H9 (cell line): Measurements from ENCODE around the gene GSTP1. TPM values are rescaled to one million over a fixed set of nuclear protein-coding genes. Genes with fewer than 3 reads are reported as not detected.

Experiments used
- DNase-seq: peaks from one replicate; pipeline ENCODE4 v3.0.0-alpha.2; 2017
- H2AFZ ChIP-seq: one replicate; pipeline ENCODE4 v1.6.1; 2013; ENCODE audit warnings: mild to moderate bottlenecking, low read length, control low read depth, moderate library complexity
- H2AK5ac ChIP-seq: 2 replicates; pipeline ENCODE4 v1.6.1; 2013; ENCODE audit warnings: low read length, control low read depth, mixed read lengths; ENCODE audit not compliant: insufficient read length
- H2BK120ac ChIP-seq: one replicate; pipeline ENCODE4 v1.6.1; 2013; ENCODE audit warnings: low read depth, mild to moderate bottlenecking, low read length, control low read depth, inconsistent platforms; ENCODE audit not compliant: poor library complexity, severe bottlenecking
- H2BK12ac ChIP-seq: 2 replicates; pipeline ENCODE4 v1.6.1; 2013; ENCODE audit warnings: low read length, control low read depth, mixed read lengths, low read depth; ENCODE audit not compliant: insufficient read length
- H2BK15ac ChIP-seq: 2 replicates; pipeline ENCODE4 v1.6.1; 2013; ENCODE audit warnings: low read depth, low read length, control low read depth
- H2BK20ac ChIP-seq: one replicate; pipeline ENCODE4 v1.6.1; 2013; ENCODE audit warnings: low read depth, mild to moderate bottlenecking, low read length, control low read depth, inconsistent platforms; ENCODE audit not compliant: poor library complexity, severe bottlenecking
- H2BK5ac ChIP-seq: 2 replicates; pipeline ENCODE4 v1.6.1; 2013; ENCODE audit warnings: low read length, control low read depth, mixed read lengths; ENCODE audit not compliant: insufficient read length
- H3K14ac ChIP-seq: 2 replicates; pipeline ENCODE4 v1.6.1; 2013; ENCODE audit warnings: low read length, control low read depth; ENCODE audit not compliant: insufficient read depth
- H3K18ac ChIP-seq: 2 replicates; pipeline ENCODE4 v1.6.1; 2013; ENCODE audit warnings: low read depth, mild to moderate bottlenecking, mixed read lengths, low read length, control low read depth; ENCODE audit not compliant: insufficient read length
- H3K23ac ChIP-seq: 2 replicates; pipeline ENCODE4 v1.6.1; 2013; ENCODE audit warnings: low read length, control low read depth, mixed read lengths, low read depth; ENCODE audit not compliant: insufficient read length
- H3K23me2 ChIP-seq: 2 replicates; pipeline ENCODE4 v1.6.1; 2013; ENCODE audit warnings: low read depth, mild to moderate bottlenecking, mixed read lengths, low read length, control low read depth; ENCODE audit not compliant: insufficient read length, poor library complexity, severe bottlenecking
- H3K27ac ChIP-seq: 2 replicates; pipeline ENCODE4 v1.5.1; 2013; ENCODE audit warnings: low read length, control low read depth, mixed read lengths, low read depth; ENCODE audit not compliant: insufficient read length
- H3K27me3 ChIP-seq: 2 replicates; pipeline ENCODE4 v1.6.1; 2013; ENCODE audit warnings: low read length, control low read depth, inconsistent platforms; ENCODE audit not compliant: insufficient read depth
- H3K4ac ChIP-seq: 2 replicates; pipeline ENCODE4 v1.6.1; 2013; ENCODE audit warnings: low read depth, mild to moderate bottlenecking, control low read depth, inconsistent platforms, low read length, moderate library complexity
- H3K4me1 ChIP-seq: 2 replicates; pipeline ENCODE4 v1.6.1; 2013; ENCODE audit warnings: low read length, control low read depth, inconsistent platforms; ENCODE audit not compliant: insufficient read depth
- H3K4me2 ChIP-seq: 2 replicates; pipeline ENCODE4 v1.6.1; 2013; ENCODE audit warnings: low read length, control low read depth, mixed read lengths; ENCODE audit not compliant: insufficient read length, insufficient read depth
- H3K56ac ChIP-seq: 2 replicates; pipeline ENCODE4 v1.6.1; 2013; ENCODE audit warnings: low read depth, mild to moderate bottlenecking, mixed read lengths, low read length, control low read depth; ENCODE audit not compliant: insufficient read length
- H3K79me1 ChIP-seq: 2 replicates; pipeline ENCODE4 v1.6.1; 2013; ENCODE audit warnings: low read depth, mild to moderate bottlenecking, moderate library complexity, low read length, control low read depth, inconsistent platforms; ENCODE audit not compliant: insufficient read depth, poor library complexity, severe bottlenecking
- H3K79me2 ChIP-seq: 2 replicates; pipeline ENCODE4 v1.6.1; 2013; ENCODE audit warnings: low read length, control low read depth, inconsistent platforms; ENCODE audit not compliant: insufficient read depth
- H3K9ac ChIP-seq: 2 replicates; pipeline ENCODE4 v1.6.1; 2013; ENCODE audit warnings: low read length, control low read depth, mixed read lengths; ENCODE audit not compliant: insufficient read length; ENCODE audit errors: extremely low read depth
- H3K9me3 ChIP-seq: one replicate; pipeline ENCODE4 v1.6.1; 2013; ENCODE audit warnings: low read depth, low read length, inconsistent platforms; ENCODE audit not compliant: control insufficient read depth
- H3T11ph ChIP-seq: one replicate; pipeline ENCODE4 v1.6.1; 2013; ENCODE audit warnings: mild to moderate bottlenecking, low read length, control low read depth, inconsistent platforms
- H4K20me1 ChIP-seq: one replicate; pipeline ENCODE4 v1.6.1; 2013; ENCODE audit not compliant: control insufficient read depth, insufficient read length, insufficient read depth
- H4K5ac ChIP-seq: 2 replicates; pipeline ENCODE4 v1.6.1; 2013; ENCODE audit warnings: low read depth, mild to moderate bottlenecking, mixed read lengths, low read length, control low read depth; ENCODE audit not compliant: insufficient read length
- H4K8ac ChIP-seq: replicated peaks from 2 replicates; pipeline ENCODE4 v1.6.1; 2013; ENCODE audit warnings: low read length, control low read depth, mixed read lengths, low read depth; ENCODE audit not compliant: insufficient read length
- H4K91ac ChIP-seq: 2 replicates; pipeline ENCODE4 v1.6.1; 2013; ENCODE audit warnings: low read depth, mild to moderate bottlenecking, moderate library complexity, mixed read lengths, low read length, control low read depth; ENCODE audit not compliant: insufficient read length
- H3K27ac Mint-ChIP-seq, 3 experiments: 2 replicates in 2 of 3; 3 replicates in 1 of 3; pipeline ENCODE4 v1.8.0; 2020 to 2021; ENCODE audit warnings: mixed read lengths in 3 of 3, mild to moderate bottlenecking in 1 of 3, moderate library complexity in 1 of 3
- H3K27me3 Mint-ChIP-seq: 2 replicates; pipeline ENCODE4 v1.8.0; 2021; ENCODE audit warnings: low read depth, mild to moderate bottlenecking, moderate library complexity, mixed read lengths
- H3K36me3 Mint-ChIP-seq, 3 experiments: 2 replicates in 2 of 3; 3 replicates in 1 of 3; pipeline ENCODE4 v1.8.0; 2020 to 2021; ENCODE audit warnings: low read depth in 3 of 3, mixed read lengths in 3 of 3; ENCODE audit not compliant: insufficient read depth in 1 of 3
- H3K4me1 Mint-ChIP-seq, 2 experiments: 2 replicates each; pipeline ENCODE4 v1.8.0; 2020; ENCODE audit warnings: mixed read lengths in 2 of 2
- H3K4me3 Mint-ChIP-seq, 2 experiments: 2 replicates in 1 of 2; 3 replicates in 1 of 2; pipeline ENCODE4 v1.8.0; 2020 to 2021; ENCODE audit warnings: mild to moderate bottlenecking in 2 of 2, mixed read lengths in 2 of 2, moderate library complexity in 1 of 2
- H3K9me3 Mint-ChIP-seq, 2 experiments: 2 replicates in 1 of 2; 3 replicates in 1 of 2; pipeline ENCODE4 v1.8.0; 2020; ENCODE audit warnings: mild to moderate bottlenecking in 2 of 2, mixed read lengths in 2 of 2, moderate library complexity in 1 of 2
- CTCF ChIP-seq: fragments of 200-600 bp; sonication (generic); conservative IDR thresholded peaks from 3 replicates; pipeline ENCODE4 v1.8.0; 2021; ENCODE audit warnings: antibody characterized with exemption, mild to moderate bottlenecking
- WGBS: extraction: QIAGEN DNeasy Blood & Tissue Kit; methylation state at CpG from one replicate; pipeline ENCODE4 v1.1.7; 2013; ENCODE audit warnings: missing lambda C conversion rate, low lambda C conversion rate, mixed read lengths; ENCODE audit not compliant: insufficient read length; ENCODE audit errors: extremely low coverage; 5-methylcytosine and 5-hydroxymethylcytosine counted together
- total RNA-seq: library from RNA; stranded (reverse); gene quantifications from 2 replicates; pipeline ENCODE4 v1.2.1, GENCODE V29; 2021

The GSTP1 gene
- total RNA-seq, 1 experiment from 2014 or later = 1,469 TPM

GRCh38 chr11:67615728-67616430, 32.3 kb downstream of the GSTP1 start:
- Histone ChIP-seq H3K23ac (no peak overlapping the region), H2AK5ac (no peak overlapping the region), H4K5ac (no peak overlapping the region), H4K8ac (no peak overlapping the region), H3T11ph (no peak overlapping the region), H4K20me1 (no peaks in the 10 kb centered on the region), H2BK120ac (no peak overlapping the region), H3K79me2 (no peaks in the 10 kb centered on the region), H3K4ac (no peak overlapping the region), H3K14ac (no peak overlapping the region), H2BK20ac (no peak overlapping the region), H3K18ac (no peak overlapping the region), H4K91ac (no peak overlapping the region), H3K4me1 (peaks cover 7% of the 10 kb centered on the region; the same call in 1 of the 2 replicates), H2BK12ac (no peak overlapping the region), H3K9ac (no peak overlapping the region), H3K27ac (no peak overlapping the region), H3K27me3 (peaks cover 3% of the 10 kb centered on the region; the same call in 1 of the 2 replicates), H3K23me2 (no peaks in the 10 kb centered on the region), H2BK15ac (no peak overlapping the region), H2BK5ac (no peak overlapping the region), H2AFZ (no peak overlapping the region), H3K4me2 (no peak overlapping the region), H3K79me1 (no peaks in the 10 kb centered on the region), H3K56ac (no peak overlapping the region), H3K9me3 (no peaks in the 10 kb centered on the region)
- Mint-ChIP-seq H3K27ac (no peak overlapping the region; a peak in 1 of 7 replicates), H3K4me1 (peaks cover 35 to 49% of the 10 kb centered on the region in 2 experiments), H3K9me3 (peaks cover 0 to 6% of the 10 kb centered on the region in 2 experiments; a peak in 2 of 5 replicates), H3K27me3 (peaks cover 40% of the 10 kb centered on the region), H3K36me3 (peaks cover 12 to 16% (median 14%) of the 10 kb centered on the region in 3 experiments), H3K4me3 (no peak overlapping the region)
- no peak for TF ChIP-seq CTCF
- no CpG with 5 or more reads among the region's 34 CpGs for WGBS
- DNase-seq = no peak
